GM12872 (cell line): ENCODE results near the gene TIMM29.

Experiments
- TF ChIP-seq, protein P1 (sequence below): IDR thresholded peaks from 3 replicates; pipeline ENCODE4 v1.5.1; 2011; ENCODE audit warnings: low read depth, mild to moderate bottlenecking, low read length, moderate library complexity; ENCODE audit not compliant: insufficient read depth

TIMM29 gene

DNA sequence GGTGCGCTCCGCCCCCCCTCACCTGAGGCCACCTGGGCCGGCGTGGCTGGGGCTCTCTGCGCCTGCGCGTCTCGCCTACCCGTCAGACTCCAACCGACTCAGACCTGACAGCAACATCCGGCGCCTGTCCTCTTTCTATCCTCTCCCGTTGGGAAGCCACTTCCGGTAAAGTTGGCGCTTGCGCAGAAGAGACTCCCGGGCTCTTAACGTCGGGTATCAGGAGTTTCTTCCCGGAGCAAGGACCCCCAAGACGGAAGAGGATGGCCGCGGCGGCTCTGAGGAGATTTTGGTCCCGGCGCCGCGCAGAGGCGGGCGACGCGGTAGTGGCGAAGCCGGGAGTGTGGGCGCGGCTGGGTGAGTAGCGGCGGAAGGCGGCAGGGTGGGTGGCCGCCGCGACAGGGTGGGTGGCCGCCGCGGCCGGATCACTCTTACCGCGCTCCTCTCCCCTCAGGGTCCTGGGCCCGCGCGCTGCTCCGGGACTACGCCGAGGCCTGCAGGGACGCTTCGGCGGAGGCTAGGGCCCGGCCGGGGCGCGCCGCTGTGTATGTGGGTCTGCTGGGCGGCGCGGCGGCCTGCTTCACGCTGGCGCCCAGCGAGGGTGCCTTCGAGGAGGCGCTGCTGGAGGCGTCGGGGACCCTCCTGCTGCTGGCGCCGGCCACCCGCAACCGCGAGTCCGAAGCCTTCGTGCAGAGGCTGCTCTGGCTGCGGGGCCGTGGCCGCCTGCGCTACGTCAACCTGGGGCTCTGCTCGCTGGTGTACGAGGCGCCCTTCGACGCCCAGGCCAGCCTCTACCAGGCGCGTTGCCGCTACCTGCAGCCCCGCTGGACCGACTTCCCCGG, at the start of gene TIMM29, which contains the start of gene YIPF2:
TSS of gene TIMM29 (plus strand) at position 249 of the 839 bp plus-strand sequence. CDS start at position 261, 12 bp downstream.
TSS of gene YIPF2 (minus strand) at position 77 of the 839 bp plus-strand sequence. CDS start 229 bp downstream, outside the sequence.
- TF ChIP-seq, protein P1, sequence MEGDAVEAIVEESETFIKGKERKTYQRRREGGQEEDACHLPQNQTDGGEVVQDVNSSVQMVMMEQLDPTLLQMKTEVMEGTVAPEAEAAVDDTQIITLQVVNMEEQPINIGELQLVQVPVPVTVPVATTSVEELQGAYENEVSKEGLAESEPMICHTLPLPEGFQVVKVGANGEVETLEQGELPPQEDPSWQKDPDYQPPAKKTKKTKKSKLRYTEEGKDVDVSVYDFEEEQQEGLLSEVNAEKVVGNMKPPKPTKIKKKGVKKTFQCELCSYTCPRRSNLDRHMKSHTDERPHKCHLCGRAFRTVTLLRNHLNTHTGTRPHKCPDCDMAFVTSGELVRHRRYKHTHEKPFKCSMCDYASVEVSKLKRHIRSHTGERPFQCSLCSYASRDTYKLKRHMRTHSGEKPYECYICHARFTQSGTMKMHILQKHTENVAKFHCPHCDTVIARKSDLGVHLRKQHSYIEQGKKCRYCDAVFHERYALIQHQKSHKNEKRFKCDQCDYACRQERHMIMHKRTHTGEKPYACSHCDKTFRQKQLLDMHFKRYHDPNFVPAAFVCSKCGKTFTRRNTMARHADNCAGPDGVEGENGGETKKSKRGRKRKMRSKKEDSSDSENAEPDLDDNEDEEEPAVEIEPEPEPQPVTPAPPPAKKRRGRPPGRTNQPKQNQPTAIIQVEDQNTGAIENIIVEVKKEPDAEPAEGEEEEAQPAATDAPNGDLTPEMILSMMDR = no peak

DNA sequence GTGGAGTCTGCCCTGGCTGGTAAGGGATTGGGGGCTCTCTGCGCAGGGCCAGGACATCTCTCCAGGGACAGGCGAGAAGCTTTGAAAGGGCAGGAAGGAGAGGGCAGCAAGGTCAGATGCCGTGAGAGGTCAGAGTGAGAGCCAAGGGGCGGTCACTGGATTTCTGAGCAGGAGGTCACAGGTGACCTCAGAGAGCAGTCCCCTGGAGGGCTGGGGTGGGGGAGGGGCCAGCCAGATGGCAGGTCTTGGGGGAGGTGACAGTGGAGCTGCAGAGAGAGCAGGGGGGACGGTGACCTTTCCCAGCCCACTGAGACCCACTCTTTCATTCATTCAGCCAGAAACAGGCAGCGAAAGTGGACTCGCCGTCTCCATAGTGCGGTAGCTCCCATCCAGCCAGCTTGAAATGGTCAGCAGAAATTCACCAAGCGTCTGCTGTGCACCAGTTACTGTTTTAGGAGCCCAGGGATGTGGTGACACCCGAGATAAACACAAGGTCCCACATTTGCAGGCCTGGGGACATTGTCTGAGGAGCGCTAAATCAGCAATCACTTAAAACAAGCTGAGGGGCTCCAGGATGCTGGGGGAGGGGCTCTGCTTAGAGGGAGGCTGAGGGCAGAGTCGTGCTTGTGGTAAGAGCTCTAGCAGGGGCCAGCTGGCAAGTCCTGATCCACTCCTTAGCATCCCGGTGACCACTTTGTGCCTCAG, 47.1 kb upstream of the TIMM29 start:
- TF ChIP-seq, protein P1 = no peak

DNA sequence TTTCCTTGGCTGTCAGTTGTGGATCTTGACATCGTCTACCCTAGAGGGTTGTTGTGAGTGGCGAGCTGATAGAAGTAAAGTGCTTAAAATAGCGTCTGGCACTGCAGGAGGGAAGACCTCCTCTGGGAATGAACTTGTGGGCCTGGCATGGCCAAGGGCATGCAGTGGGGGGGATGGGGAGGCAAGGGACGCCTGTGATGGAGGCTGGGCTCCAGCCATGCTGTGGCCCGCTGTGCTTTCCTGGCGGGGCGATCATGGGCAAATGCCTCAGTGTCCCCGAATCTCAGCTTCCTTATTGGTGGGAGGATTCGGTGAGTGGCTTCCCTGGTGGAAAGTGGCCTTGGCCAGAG, 46.5 kb upstream of the TIMM29 start:
- TF ChIP-seq, protein P1 = no peak

DNA sequence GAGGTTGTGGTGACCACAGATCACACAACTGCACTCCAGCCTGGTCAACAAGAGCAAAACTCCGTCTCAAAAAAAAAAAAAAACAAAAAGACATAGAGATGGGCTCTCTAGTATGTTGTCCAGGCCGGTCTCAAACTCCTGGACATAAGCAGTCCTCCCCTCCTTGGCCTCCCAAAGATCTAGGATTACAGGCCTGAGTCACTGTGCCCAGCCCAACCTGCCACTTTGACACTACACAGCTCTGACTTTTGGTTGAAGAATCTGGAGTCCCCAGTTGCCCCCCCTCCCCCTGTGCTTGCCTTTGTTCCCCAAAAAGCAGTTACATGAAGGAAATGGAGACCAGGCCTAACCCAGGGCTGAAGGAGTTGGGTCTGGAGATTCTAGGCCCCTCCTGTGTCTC, 44.3 kb upstream of the TIMM29 start:
- TF ChIP-seq, protein P1 = no peak

DNA sequence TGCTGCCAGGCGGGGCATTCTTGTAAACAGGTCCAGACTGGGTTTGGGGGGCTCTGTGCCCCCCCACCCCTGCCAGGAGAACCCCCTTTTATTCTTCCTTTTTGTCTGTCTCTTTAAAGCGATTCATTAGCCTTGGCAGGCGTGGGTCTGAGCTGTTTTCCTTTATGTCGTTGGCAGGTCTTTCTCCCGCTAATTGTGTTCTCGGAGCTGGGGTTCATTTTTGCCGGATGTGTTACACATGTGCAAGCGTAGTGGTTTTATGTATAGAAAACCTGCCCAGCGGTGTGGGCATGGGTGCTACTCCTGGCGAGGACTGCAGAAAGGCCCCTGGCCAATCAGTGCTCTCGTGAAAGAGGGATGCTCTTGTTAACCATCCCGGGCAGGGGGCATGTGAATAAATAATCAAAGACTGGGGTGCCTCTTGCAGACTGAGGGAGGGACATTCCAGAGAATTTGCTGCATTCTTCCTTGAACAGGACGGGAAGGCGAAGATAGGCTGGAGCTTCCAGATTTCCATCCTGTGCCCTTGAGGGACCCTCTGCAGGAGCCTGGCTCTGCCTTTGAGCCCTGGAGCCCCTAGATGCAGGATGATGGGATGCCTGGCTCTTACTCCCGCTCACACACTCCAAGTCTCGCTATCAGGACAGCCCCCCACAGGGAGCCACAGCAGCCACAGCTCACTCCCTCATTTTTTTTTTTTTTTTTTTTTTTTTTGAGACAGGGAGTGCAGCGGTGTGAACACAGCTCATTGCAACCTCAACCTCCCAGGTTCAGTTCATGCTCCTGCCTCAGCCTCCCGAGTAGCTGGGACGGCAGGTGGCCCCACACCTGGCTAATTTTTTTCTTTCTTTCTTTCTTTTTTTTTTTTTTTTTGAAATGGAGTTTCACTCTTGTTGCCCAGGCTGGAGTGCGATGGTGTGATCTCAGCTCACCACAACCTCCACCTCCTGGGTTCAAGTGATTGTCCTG, 43.1 kb upstream of the TIMM29 start:
- TF ChIP-seq, protein P1 = no peak

DNA sequence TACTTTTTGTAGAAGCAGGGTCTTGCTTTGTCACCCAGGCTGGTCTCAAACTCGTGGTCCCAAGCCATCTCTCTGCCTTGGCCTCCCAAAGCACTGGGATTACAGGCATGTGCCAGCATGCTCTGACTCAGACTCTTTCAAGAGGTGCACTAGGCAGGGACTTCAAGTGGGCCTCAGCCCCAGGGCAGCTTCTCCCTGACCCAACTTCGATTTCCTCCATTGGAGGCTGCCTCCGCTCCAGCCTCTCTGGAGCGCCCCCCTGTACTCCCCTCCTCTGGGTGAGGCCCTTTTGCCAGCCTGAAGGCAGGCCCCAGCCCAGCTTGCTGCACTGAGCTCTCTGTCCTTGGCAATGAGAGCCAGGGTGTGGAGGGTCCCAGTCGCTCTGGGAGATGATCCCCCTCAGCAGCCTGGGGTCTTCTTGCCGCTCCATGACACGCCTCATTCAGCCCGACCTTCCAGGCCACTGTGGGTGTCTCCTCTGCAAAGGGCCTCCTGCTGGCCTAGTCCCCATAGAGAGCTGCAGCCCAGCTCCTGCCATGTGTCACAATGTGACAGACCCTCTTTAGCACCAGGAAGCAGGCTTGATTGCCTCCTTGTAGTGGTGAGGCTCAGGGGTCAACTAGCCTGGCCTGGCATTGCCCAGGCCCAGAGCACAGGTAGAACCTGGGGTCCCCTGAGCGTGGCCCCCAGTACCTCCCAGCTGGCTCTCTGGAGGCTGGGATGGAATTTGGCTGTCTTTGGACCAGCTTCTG, 40.8 kb upstream of the TIMM29 start:
- TF ChIP-seq, protein P1 = no peak
